ENCODE results near the gene PTPRT.

DNA sequence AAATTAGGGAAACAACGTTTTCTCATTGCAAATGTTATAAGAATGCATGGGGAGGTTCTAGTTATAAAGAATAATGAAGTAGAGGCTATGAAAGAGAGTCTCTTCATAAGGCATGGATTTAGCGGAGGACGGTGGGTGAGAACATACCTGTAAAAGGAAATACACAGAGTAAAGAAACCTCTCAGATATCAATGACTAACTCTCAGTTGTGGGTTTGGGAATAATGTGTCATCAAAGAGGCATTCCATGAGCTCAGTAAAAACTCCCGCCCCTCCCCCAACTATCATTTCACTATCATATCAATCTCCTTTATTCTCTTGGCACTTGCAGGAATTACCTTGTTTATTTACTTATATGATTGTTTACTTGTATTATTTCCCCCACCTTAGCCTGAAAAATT, 695.4 kb downstream of the PTPRT start:
- TF ChIP-seq RBAK (tag by site-specific recombination; IDR thresholded peaks at IDR 0.05) = no peak
- TF ChIP-seq ZNF140 (tag by site-specific recombination; IDR thresholded peaks at IDR 0.05) = no peak
- TF ChIP-seq CTCF (tag by site-specific recombination; IDR thresholded peaks at IDR 0.05) = no peak
- no peak for TF ChIP-seq ZFHX2 (tag by site-specific recombination; conservative IDR thresholded peaks at IDR 0.05)
- TF ChIP-seq ZSCAN23 (tag by site-specific recombination; IDR thresholded peaks at IDR 0.05) = no peak
